Stimulated activated CD8-positive, alpha-beta memory T cell treated with anti-CD3 and anti-CD28 coated beads, Interleukin-4, amount 100 ng/mL, for 48 hours (primary cell): Measurements from ENCODE around the gene PTCRA.
A peak's percentile ranks its signal among the peaks of the same experiment; 100 is the strongest.
"Not testable (repeated sequence)": the region's sequence is repeated elsewhere in the genome, so short reads cannot be mapped to it uniquely, and the experiment has no call there.

ENCODE experiments used
- DNase-seq: peaks from one replicate; pipeline ENCODE4 v3.0.0-alpha.2; 2020

Gene PTCRA

GRCh38 chr6:42915732-42916131 lies at the start of gene PTCRA:
TSS of gene PTCRA (plus strand) at chr6:42916053. CDS start at chr6:42916070, 17 bp downstream.
- no peak for DNase-seq

GRCh38 chr6:42870145-42870936 lies 45.5 kb upstream of the PTCRA start:
- DNase-seq = no peak

- DNase-seq = no peak
Measured at GRCh38 chr6:42871711-42872110, 44.1 kb upstream of the PTCRA start.

GRCh38 chr6:42873313-42873712 lies 42.5 kb upstream of the PTCRA start:
- no peak for DNase-seq

GRCh38 chr6:42877695-42878094 lies 38.2 kb upstream of the PTCRA start:
- no peak for DNase-seq

GRCh38 chr6:42879372-42880239 lies 36.2 kb upstream of the PTCRA start, which contains the start of gene RPL7L1:
TSS of gene RPL7L1 (plus strand) at chr6:42879616. CDS start at chr6:42879911, 295 bp downstream.
- DNase-seq = peak; percentile 83

GRCh38 chr6:42880240-42880817 lies 35.5 kb upstream of the PTCRA start:
- not testable (repeated sequence) for DNase-seq

GRCh38 chr6:42880871-42881270 lies 35.0 kb upstream of the PTCRA start:
- DNase-seq = not testable (repeated sequence)

- DNase-seq = no peak
Measured at GRCh38 chr6:42885702-42886101, 30.2 kb upstream of the PTCRA start.

- not testable (repeated sequence) for DNase-seq
Measured at GRCh38 chr6:42888201-42888600, 27.7 kb upstream of the PTCRA start.

- DNase-seq = no peak
Measured at GRCh38 chr6:42889815-42890214, 26.0 kb upstream of the PTCRA start.

- DNase-seq = peak; percentile 93
Measured at GRCh38 chr6:42890311-42891198, 25.3 kb upstream of the PTCRA start.

GRCh38 chr6:42891199-42891722 lies 24.6 kb upstream of the PTCRA start:
- DNase-seq = no peak

GRCh38 chr6:42894041-42894828 lies 21.6 kb upstream of the PTCRA start:
- DNase-seq = not testable (repeated sequence)

- no peak for DNase-seq
Measured at GRCh38 chr6:42896178-42896719, 19.6 kb upstream of the PTCRA start.

- peak; percentile 86 for DNase-seq
Measured at GRCh38 chr6:42898891-42899361, 16.9 kb upstream of the PTCRA start.

GRCh38 chr6:42899871-42900270 lies 16.0 kb upstream of the PTCRA start:
- no peak for DNase-seq

- peak; percentile 73 for DNase-seq
Measured at GRCh38 chr6:42901538-42901957, 14.3 kb upstream of the PTCRA start.

- DNase-seq = not testable (repeated sequence)
Measured at GRCh38 chr6:42902429-42903263, 13.2 kb upstream of the PTCRA start.

- no peak for DNase-seq
Measured at GRCh38 chr6:42904467-42904866, 11.4 kb upstream of the PTCRA start.
